HepG2 (cell line): Measurements from ENCODE around the gene KRCC1. TPM values are rescaled to one million over a fixed set of nuclear protein-coding genes. Genes with fewer than 3 reads are reported as not detected.
A peak's percentile ranks its signal among the peaks of the same experiment; 100 is the strongest.

Experiments
- KLF11 ChIP-seq: IDR thresholded peaks from 2 replicates; pipeline ENCODE4 v1.6.1; 2016; ENCODE audit warnings: missing compliant biosample characterization
- LRRFIP1 ChIP-seq: sonication (generic); formaldehyde crosslinking; conservative IDR thresholded peaks from 2 replicates; pipeline ENCODE4 v1.4.0; 2020; ENCODE audit warnings: missing genetic modification reagents
- MAFK ChIP-seq, 2 experiments: IDR thresholded peaks in 1 of 2; conservative IDR thresholded peaks in 1 of 2; 2 replicates each; pipeline ENCODE4 v1.6.1; 2011; ENCODE audit warnings: improper control_type of control experiment in 2 of 2, low read length in 2 of 2
- MEF2D ChIP-seq: sonication (generic); formaldehyde crosslinking; IDR thresholded peaks from 2 replicates; pipeline ENCODE4 v1.5.1; 2020; ENCODE audit warnings: mild to moderate bottlenecking, missing genetic modification reagents
- RORA ChIP-seq: sonication (generic); formaldehyde crosslinking; IDR thresholded peaks from 2 replicates; pipeline ENCODE4 v1.5.0; 2020; ENCODE audit warnings: mild to moderate bottlenecking, missing genetic modification reagents, moderate library complexity
- STAG1 ChIP-seq: sonication (generic); formaldehyde crosslinking; IDR thresholded peaks from 2 replicates; pipeline ENCODE4 v1.4.0; 2020; ENCODE audit warnings: missing genetic modification reagents
- ZNF337 ChIP-seq: sonication (generic); formaldehyde crosslinking; IDR thresholded peaks from 2 replicates; pipeline ENCODE4 v1.5.1; 2020; ENCODE audit warnings: missing genetic modification reagents, low read depth, mild to moderate bottlenecking, borderline replicate concordance
- ZNF431 ChIP-seq: sonication (generic); formaldehyde crosslinking; IDR thresholded peaks from 2 replicates; pipeline ENCODE4 v1.9.0; 2022; ENCODE audit warnings: missing genetic modification reagents, low read depth, mild to moderate bottlenecking, borderline replicate concordance
- ZNF784 ChIP-seq: sonication (generic); formaldehyde crosslinking; IDR thresholded peaks from 2 replicates; pipeline ENCODE4 v1.5.1; 2020; ENCODE audit warnings: missing genetic modification reagents, mild to moderate bottlenecking, borderline replicate concordance
- polyA plus RNA-seq, 8 experiments: library from polyadenylated mRNA; depleted of rRNA in 3 of 8; stranded (reverse) in 7 of 8; unstranded in 1 of 8; fragments of >200 nt; fragmentation: Illumina TruSeq in 4 of 8; extraction: Trizol in 4 of 8; gene quantifications; 2 replicates each; pipeline versions ENCODE4 v1.2.1 to v1.2.3, GENCODE V29; 2011 to 2016; ENCODE audit warnings: low read depth in 4 of 8, missing spikeins in 1 of 8, mixed read lengths in 1 of 8; ENCODE audit not compliant: insufficient read depth in 1 of 8
- total RNA-seq, 5 experiments: library from RNA; depleted of rRNA; stranded (reverse); fragments of >200 nt; fragmentation: Illumina TruSeq; extraction: Trizol; gene quantifications; 2 replicates each; pipeline ENCODE4 v1.2.3, GENCODE V29; 2016; ENCODE audit warnings: low read depth in 1 of 5
- TF ChIP-seq, protein P1 (sequence below): sonication (generic); formaldehyde crosslinking; IDR thresholded peaks from 2 replicates; pipeline ENCODE4 v1.4.0; 2020; ENCODE audit warnings: mild to moderate bottlenecking, missing genetic modification reagents
- TF ChIP-seq, protein P2 (sequence below): sonication (generic); formaldehyde crosslinking; IDR thresholded peaks from 2 replicates; pipeline ENCODE4 v1.8.1; 2023; ENCODE audit warnings: missing genetic modification reagents, inconsistent platforms, borderline replicate concordance
- TF ChIP-seq, protein P3 (sequence below): sonication (generic); formaldehyde crosslinking; conservative IDR thresholded peaks from 2 replicates; pipeline ENCODE4 v1.5.0; 2020; ENCODE audit warnings: missing genetic modification reagents

Gene KRCC1
- total and polyA plus RNA-seq, 2 of the 13 experiments (the other 11 are each of a cell fraction or from before 2014, with no cell fraction given), result 6.5 to 7.7 TPM

DNA sequence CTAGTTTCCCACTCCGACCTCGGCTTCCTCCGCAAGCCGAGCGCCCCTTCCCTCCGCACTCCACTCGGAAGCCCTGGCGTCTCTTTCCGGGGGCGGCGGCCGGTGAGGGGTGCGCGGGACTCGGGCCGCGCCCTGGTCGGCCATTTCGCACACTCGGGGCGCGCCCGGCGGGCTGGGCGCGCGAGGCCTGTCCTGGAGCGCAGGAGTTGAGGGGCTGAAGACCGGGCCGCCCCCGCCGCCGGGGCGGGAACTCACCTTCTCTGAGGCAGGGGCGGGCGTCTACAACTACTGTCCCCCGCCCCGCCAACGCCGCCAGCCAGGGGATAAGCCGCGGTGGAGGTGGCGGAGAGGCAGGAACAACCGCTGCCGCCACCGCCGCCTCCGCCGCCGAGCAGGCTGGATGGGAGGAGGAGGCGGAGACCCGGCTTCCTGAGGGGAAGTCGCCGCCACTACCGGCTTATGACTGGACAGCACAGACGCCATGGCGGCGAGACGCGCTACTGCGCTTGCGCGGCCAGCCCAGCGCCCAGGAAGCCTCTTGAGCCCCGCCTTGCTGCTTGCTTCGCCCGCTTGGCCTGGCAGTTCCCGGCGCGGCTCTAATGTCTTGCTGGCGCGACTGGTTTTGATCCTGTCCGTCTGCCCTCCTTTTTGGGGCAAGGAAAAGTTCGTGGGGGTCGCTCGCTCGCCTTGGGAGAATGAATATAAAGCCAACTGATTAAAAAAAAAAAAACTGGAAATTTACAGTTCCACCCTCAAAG lies at the start of gene KRCC1 (continued):
- TF ChIP-seq ZNF431 (no peak; the same call in 1 of the 2 replicates), STAG1 (CRISPR knock-in tag) (no peak; the same call in 1 of the 2 replicates), MAFK (conservative IDR thresholded peaks at IDR 0.05 in 1 of 2, IDR thresholded peaks at IDR 0.05 in 1 of 2; ENCODE audit: low read length in 2 of 2) (no peak), ZNF337 (no peak), LRRFIP1 (no peak), ZNF784 (CRISPR knock-in tag) (peak; percentile 97), MEF2D (CRISPR knock-in tag) (peak; percentile 34; the same call in 1 of the 2 replicates), KLF11 (CRISPR knock-in tag) (0 out of 2 replicates have a peak, but pooled peaks have one; percentile 22), RORA (CRISPR knock-in tag) (no peak)
- TF ChIP-seq, protein P1, sequence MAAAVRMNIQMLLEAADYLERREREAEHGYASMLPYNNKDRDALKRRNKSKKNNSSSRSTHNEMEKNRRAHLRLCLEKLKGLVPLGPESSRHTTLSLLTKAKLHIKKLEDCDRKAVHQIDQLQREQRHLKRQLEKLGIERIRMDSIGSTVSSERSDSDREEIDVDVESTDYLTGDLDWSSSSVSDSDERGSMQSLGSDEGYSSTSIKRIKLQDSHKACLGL (CRISPR knock-in tag), result peak; percentile 69; the same call in 1 of the 2 replicates
- TF ChIP-seq, protein P2, sequence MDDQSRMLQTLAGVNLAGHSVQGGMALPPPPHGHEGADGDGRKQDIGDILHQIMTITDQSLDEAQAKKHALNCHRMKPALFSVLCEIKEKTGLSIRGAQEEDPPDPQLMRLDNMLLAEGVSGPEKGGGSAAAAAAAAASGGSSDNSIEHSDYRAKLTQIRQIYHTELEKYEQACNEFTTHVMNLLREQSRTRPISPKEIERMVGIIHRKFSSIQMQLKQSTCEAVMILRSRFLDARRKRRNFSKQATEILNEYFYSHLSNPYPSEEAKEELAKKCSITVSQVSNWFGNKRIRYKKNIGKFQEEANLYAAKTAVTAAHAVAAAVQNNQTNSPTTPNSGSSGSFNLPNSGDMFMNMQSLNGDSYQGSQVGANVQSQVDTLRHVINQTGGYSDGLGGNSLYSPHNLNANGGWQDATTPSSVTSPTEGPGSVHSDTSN (CRISPR knock-in tag), result no peak
- TF ChIP-seq, protein P3, sequence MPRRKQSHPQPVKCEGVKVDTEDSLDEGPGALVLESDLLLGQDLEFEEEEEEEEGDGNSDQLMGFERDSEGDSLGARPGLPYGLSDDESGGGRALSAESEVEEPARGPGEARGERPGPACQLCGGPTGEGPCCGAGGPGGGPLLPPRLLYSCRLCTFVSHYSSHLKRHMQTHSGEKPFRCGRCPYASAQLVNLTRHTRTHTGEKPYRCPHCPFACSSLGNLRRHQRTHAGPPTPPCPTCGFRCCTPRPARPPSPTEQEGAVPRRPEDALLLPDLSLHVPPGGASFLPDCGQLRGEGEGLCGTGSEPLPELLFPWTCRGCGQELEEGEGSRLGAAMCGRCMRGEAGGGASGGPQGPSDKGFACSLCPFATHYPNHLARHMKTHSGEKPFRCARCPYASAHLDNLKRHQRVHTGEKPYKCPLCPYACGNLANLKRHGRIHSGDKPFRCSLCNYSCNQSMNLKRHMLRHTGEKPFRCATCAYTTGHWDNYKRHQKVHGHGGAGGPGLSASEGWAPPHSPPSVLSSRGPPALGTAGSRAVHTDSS, result no peak
